Spleen (tissue), 11 donors: ENCODE results near the gene TRPM5. TPM values are rescaled to one million over a fixed set of nuclear protein-coding genes. Genes with fewer than 3 reads are reported as not detected.

Experiments
- DNase-seq: peaks from one replicate; pipeline ENCODE4 v3.0.0-alpha.2; 2020
- H3K27ac ChIP-seq, 8 donors: fragments of 200-600 bp; sonication (generic) in 7 of 8; 1 replicate in 4 of 8; 2 replicates in 4 of 8; pipeline versions ENCODE4 v1.5.0 to v1.8.0; 2016 to 2021; ENCODE audit warnings: inconsistent platforms in 4 of 8, mild to moderate bottlenecking in 4 of 8, moderate library complexity in 1 of 8
- H3K27me3 ChIP-seq, 7 donors: fragments of 200-600 bp; sonication (generic) in 6 of 7; replicated peaks in 1 of 7; 1 replicate in 4 of 7; 2 replicates in 3 of 7; pipeline versions ENCODE4 v1.5.0 to v1.8.0; 2016 to 2021; ENCODE audit warnings: inconsistent platforms in 3 of 7, mild to moderate bottlenecking in 1 of 7
- H3K36me3 ChIP-seq, 6 donors: fragments of 200-600 bp; sonication (generic) in 5 of 6; 1 replicate in 4 of 6; 2 replicates in 2 of 6; pipeline versions ENCODE4 v1.5.0 to v1.8.0; 2016 to 2021; ENCODE audit warnings: inconsistent platforms in 2 of 6
- H3K4me1 ChIP-seq, 6 donors: fragments of 200-600 bp; sonication (generic) in 5 of 6; 1 replicate in 3 of 6; 2 replicates in 3 of 6; pipeline versions ENCODE4 v1.5.0 to v1.8.0; 2016 to 2021; ENCODE audit warnings: inconsistent platforms in 3 of 6
- H3K4me3 ChIP-seq, 8 donors: fragments of 200-600 bp; sonication (generic) in 7 of 8; 1 replicate in 4 of 8; 2 replicates in 4 of 8; pipeline versions ENCODE4 v1.5.0 to v1.8.0; 2016 to 2021; ENCODE audit warnings: inconsistent platforms in 4 of 8, mild to moderate bottlenecking in 4 of 8, moderate library complexity in 2 of 8
- H3K9me3 ChIP-seq, 8 donors: fragments of 200-600 bp; sonication (generic) in 7 of 8; 1 replicate in 4 of 8; 2 replicates in 4 of 8; pipeline versions ENCODE4 v1.5.0 to v1.8.0; 2016 to 2021; ENCODE audit warnings: inconsistent platforms in 4 of 8
- CTCF ChIP-seq, 11 experiments: fragments of 200-600 bp in 7 of 11; fragments of 450-650 bp in 4 of 11; sonication (generic) in 4 of 11; IDR thresholded peaks in 8 of 11; conservative IDR thresholded peaks in 3 of 11; 1 replicate in 7 of 11; 2 replicates in 4 of 11; pipeline versions ENCODE4 v1.4.0 to v1.8.0; 2016 to 2021; ENCODE audit warnings: antibody characterized with exemption in 11 of 11, inconsistent platforms in 4 of 11, mild to moderate bottlenecking in 1 of 11
- POLR2A ChIP-seq, 3 donors: fragments of 450-650 bp; IDR thresholded peaks; one replicate each; pipeline ENCODE4 v1.5.1; 2017; ENCODE audit warnings: antibody characterized with exemption in 3 of 3, mild to moderate bottlenecking in 1 of 3
- POLR2AphosphoS5 ChIP-seq, 3 donors: sonication (generic); formaldehyde crosslinking; IDR thresholded peaks; one replicate each; pipeline ENCODE4 v1.5.1; 2017; ENCODE audit warnings: antibody characterized with exemption in 3 of 3
- WGBS, 5 donors: extraction: QIAGEN DNeasy Blood & Tissue Kit in 3 of 5; methylation state at CpG; one replicate each; pipeline versions ENCODE4 v1.1.5 to v1.1.7; 2013 to 2018; 5-methylcytosine and 5-hydroxymethylcytosine counted together
- intact Hi-C: fragments of 100-400 bp; cut with DNase I; formaldehyde crosslinking; loops from one replicate; pipeline ENCODE4 v1.15.0; 2023; ENCODE audit warnings: low total_unique reads
- polyA plus RNA-seq, 3 donors: library from polyadenylated mRNA; stranded (reverse); fragments of 200-250 nt; gene quantifications; one replicate each; pipeline ENCODE4 v1.2.1, GENCODE V29; 2013
- total RNA-seq, 7 donors: library from RNA; depleted of rRNA in 3 of 7; stranded (reverse); fragments of >200 nt in 3 of 7; fragmentation: NEBNext Ultra II Directional in 4 of 7; extraction: Animal tissue kit (Norgen Biotek cat#: 25700) in 4 of 7; gene quantifications; one replicate each; pipeline versions ENCODE4 v1.1.0 to v1.2.1, GENCODE V29; 2016 to 2021
- donor health status: healthy with polysubstance abuse.
- donor health status: DM: no; HTN: no; CAD: no; lungs with moderate emphysema.
- donor health status: DM: no; HTN: no; CAD: no.
- donor health status: Bipolar disorder and iron deficiency.
- donor health status: healthy.
- donor health status: DM: no; HTN: no; CAD: no.
- donor health status: DM: yes; HTN: yes; CAD: no.

TRPM5 gene
- total and polyA plus RNA-seq, 10 donors = 0.02 to 0.28 (median 0.16) TPM; not detected in 4

DNA sequence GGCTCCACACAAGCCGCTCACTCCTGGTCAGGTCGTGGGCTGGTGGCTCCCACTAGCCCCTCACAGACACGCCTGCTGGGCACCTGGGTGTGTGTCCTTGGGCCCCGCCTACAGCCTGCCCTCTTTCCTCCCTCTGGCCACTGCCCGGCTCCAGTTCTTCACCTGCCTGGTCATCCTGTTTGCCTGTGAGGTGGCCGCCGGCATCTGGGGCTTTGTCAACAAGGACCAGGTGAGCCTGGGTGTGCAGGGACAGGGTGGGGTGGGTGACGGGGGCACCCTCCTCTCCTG, 49.6 kb downstream of the TRPM5 start:
- peak overlapping the region in 1 of 8 donors; percentile 24 for H3K4me3 ChIP-seq
- peak overlapping the region in 6 of 8 donors; percentile 27 to 96 (median 52) for H3K27ac ChIP-seq
- DNase-seq = no peak
- peaks cover 3 to 93% (median 71%) of the 10 kb centered on the region in 6 donors for H3K36me3 ChIP-seq
- H3K9me3 ChIP-seq = no peaks in the 10 kb centered on the region
- intact Hi-C loops = no loop called here
- no peak for TF ChIP-seq POLR2A (IDR thresholded peaks at IDR 0.05)
- TF ChIP-seq POLR2AphosphoS5 (IDR thresholded peaks at IDR 0.05) = no peak
- TF ChIP-seq CTCF (IDR thresholded peaks at IDR 0.05 in 8 of 11, conservative IDR thresholded peaks at IDR 0.05 in 3 of 11) = no peak
- no peaks in the 10 kb centered on the region for H3K27me3 ChIP-seq
- WGBS, 5 donors = 58 to 80% (median 65%) methylated on average over 8 of the region's 8 CpGs
- peaks cover 29 to 87% (median 75%) of the 10 kb centered on the region in 6 donors for H3K4me1 ChIP-seq

Other genes starting within 250 kb of the TRPM5 start
- gene ASCL2, start 173.9 kb downstream of the TRPM5 start, total RNA-seq = 1 to 10 TPM; 1.9 to 3.0 (median 2.3) TPM
- 1 to 10 TPM in 1 of 3 donors, under 1 TPM in 2; 0.68 to 1.3 (median 0.93) TPM for gene ASCL2, start 173.9 kb downstream of the TRPM5 start, polyA plus RNA-seq
- 10 to 100 TPM; 10.6 to 24.9 (median 18.1) TPM for gene C11orf21, start 142.6 kb downstream of the TRPM5 start, total RNA-seq
- 10 to 100 TPM in 1 of 3 donors, 1 to 10 TPM in 2; 8.6 to 12.1 (median 8.9) TPM for gene C11orf21, start 142.6 kb downstream of the TRPM5 start, polyA plus RNA-seq
- gene TSPAN32, start 142.5 kb downstream of the TRPM5 start, total RNA-seq = 10 to 100 TPM; 10.6 to 21.0 (median 17.6) TPM
- 10 to 100 TPM; 11.2 to 21.8 (median 14.1) TPM for gene TSPAN32, start 142.5 kb downstream of the TRPM5 start, polyA plus RNA-seq
- gene CD81, start 67.2 kb downstream of the TRPM5 start, total RNA-seq = 100 to 1,000 TPM; 370 to 594 (median 472) TPM
- gene CD81, start 67.2 kb downstream of the TRPM5 start, polyA plus RNA-seq = 100 to 1,000 TPM; 191 to 368 (median 339) TPM
- 10 to 100 TPM; 28.7 to 58.1 (median 42.2) TPM for gene TSSC4, start 43.8 kb downstream of the TRPM5 start, total RNA-seq
- gene TSSC4, start 43.8 kb downstream of the TRPM5 start, polyA plus RNA-seq = 10 to 100 TPM; 42.5 to 94.4 (median 66.2) TPM
- gene KCNQ1, start 494 bp upstream of the TRPM5 start, total RNA-seq = 10 to 100 TPM; 10.9 to 21.6 (median 18.3) TPM
- gene KCNQ1, start 494 bp upstream of the TRPM5 start, polyA plus RNA-seq = 1 to 10 TPM; 3.3 to 6.5 (median 3.6) TPM